ENCODE results near the gene CDC16. TPM values are rescaled to one million over a fixed set of nuclear protein-coding genes. Genes with fewer than 3 reads are reported as not detected.

The CDC16 gene, protein sequence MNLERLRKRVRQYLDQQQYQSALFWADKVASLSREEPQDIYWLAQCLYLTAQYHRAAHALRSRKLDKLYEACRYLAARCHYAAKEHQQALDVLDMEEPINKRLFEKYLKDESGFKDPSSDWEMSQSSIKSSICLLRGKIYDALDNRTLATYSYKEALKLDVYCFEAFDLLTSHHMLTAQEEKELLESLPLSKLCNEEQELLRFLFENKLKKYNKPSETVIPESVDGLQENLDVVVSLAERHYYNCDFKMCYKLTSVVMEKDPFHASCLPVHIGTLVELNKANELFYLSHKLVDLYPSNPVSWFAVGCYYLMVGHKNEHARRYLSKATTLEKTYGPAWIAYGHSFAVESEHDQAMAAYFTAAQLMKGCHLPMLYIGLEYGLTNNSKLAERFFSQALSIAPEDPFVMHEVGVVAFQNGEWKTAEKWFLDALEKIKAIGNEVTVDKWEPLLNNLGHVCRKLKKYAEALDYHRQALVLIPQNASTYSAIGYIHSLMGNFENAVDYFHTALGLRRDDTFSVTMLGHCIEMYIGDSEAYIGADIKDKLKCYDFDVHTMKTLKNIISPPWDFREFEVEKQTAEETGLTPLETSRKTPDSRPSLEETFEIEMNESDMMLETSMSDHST
- total RNA-seq (2014; rRNA removed; shearing (Covaris generic)) (21.7 and 23.1 TPM in 2 replicates), total RNA-seq (2022) (48.7 and 54.8 TPM in 2 replicates), Bru-seq, nascent RNA (percentile 78 among the genes with signal in this experiment), BruChase-seq, experiment 1, labeled RNA remaining after a 6-hour chase (percentile 70 among the genes with signal in this experiment), BruChase-seq, experiment 2, labeled RNA remaining after a 2-hour chase (percentile 76 among the genes with signal in this experiment)
- long read RNA-seq, transcript CDC16-203 (18 exons, 2,203 nt) = major isoform, 6 of 29 reads
- long read RNA-seq, partial matches to known transcripts = 9 of 29 reads
- long read RNA-seq, other reads (novel, unspliced or antisense) = 10 of 29 reads

DNA sequence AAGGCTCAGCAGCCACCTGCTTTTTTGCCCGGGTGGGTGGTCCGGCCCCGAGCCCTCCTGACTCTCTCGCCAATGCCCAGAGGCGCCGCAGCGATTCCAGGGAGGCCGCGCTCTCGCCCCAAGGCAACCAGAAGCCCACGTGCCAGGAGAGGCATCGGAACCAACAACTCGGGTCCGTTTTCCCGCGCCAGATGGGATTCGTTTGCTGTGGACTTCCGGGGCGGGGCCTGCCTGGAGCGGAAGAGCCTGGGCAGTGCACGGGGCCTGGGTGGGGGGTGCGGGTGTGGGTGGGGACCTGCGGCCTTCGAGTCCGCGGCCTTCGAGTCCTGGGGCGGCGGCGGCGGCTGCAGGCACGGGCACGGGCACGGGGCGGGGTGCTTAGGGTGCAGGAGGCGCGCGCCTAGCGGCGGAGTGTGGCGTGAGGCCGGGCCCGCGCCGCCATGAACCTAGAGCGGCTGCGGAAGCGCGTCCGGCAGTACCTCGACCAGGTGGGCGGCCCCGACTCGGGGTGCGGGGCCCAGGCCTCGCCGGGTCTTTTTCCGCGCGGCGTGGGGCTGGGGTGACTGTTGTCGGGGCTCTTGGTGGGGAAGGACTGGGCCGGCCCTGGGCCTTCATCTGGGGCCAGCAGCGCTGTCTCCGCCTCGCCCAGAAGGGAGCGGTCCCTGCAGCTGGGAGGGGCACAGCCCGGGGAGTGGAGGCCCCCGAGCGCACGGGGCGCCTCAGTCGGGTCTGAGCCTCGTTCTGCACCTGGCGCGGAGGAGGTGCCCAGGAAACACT, at the start of gene CDC16:
Gene CDC16 (plus strand): TSS at position 253 of the 777 bp plus-strand sequence. CDS start 188 bp downstream, at position 441.
- BruUV-seq (replicated peaks) = no TSS peak
- DNase-seq (ENCODE audit: low spot score) = peak; percentile 88
- Histone ChIP-seq H3K27ac (ENCODE audit: low read depth, low read length, poor library complexity, severe bottlenecking) (peak within 1 kb of the TSS; percentile 64), H3K36me3 (ENCODE audit: insufficient read depth, low read length) (peaks cover 32% of the 10 kb centered on the region), H3K4me1 (ENCODE audit: insufficient read depth, low read length, poor library complexity, severe bottlenecking) (peaks cover 16% of the 10 kb centered on the region), H3K4me2 (ENCODE audit: low read length) (peak within 1 kb of the TSS; percentile 98), H3K4me3 (ENCODE audit: low read depth, low read length, poor library complexity, severe bottlenecking) (peak within 1 kb of the TSS; percentile 80), H3K9me3 (ENCODE audit: low read length) (no peaks in the 10 kb centered on the region), H4K20me1 (ENCODE audit: insufficient read depth, low read length) (0 out of 2 replicates have a peak, but pooled peaks cover 4% of the 10 kb centered on the region), H3K9me2 (ENCODE audit: insufficient read depth, low read length) (no peaks in the 10 kb centered on the region), H2AFZ (ENCODE audit: low read length) (peak within 1 kb of the TSS; percentile 99), H3K79me2 (ENCODE audit: insufficient read depth, low read depth, low read length) (peaks cover 22% of the 10 kb centered on the region)
- intact Hi-C loops (cut with micrococcal nuclease; ENCODE audit: unreplicated experiment) = loop anchor here (2.0 kb wide), 1 partner anchor 46 kb away; the partner anchor contains the start of gene UPF3A
- TF ChIP-seq EZH2phosphoT487 (IDR thresholded peaks at IDR 0.05; ENCODE audit: borderline replicate concordance, low read depth, low read length) = no peak
- TF ChIP-seq, protein P1, sequence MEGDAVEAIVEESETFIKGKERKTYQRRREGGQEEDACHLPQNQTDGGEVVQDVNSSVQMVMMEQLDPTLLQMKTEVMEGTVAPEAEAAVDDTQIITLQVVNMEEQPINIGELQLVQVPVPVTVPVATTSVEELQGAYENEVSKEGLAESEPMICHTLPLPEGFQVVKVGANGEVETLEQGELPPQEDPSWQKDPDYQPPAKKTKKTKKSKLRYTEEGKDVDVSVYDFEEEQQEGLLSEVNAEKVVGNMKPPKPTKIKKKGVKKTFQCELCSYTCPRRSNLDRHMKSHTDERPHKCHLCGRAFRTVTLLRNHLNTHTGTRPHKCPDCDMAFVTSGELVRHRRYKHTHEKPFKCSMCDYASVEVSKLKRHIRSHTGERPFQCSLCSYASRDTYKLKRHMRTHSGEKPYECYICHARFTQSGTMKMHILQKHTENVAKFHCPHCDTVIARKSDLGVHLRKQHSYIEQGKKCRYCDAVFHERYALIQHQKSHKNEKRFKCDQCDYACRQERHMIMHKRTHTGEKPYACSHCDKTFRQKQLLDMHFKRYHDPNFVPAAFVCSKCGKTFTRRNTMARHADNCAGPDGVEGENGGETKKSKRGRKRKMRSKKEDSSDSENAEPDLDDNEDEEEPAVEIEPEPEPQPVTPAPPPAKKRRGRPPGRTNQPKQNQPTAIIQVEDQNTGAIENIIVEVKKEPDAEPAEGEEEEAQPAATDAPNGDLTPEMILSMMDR (conservative IDR thresholded peaks at IDR 0.05; ENCODE audit: low read length) = no peak
- ChIA-PET CTCF (ENCODE audit: unreplicated experiment) (no interaction called here), POLR2A (interaction anchor here (0.9 kb wide), 1 partner anchor 44 kb away, joined by 3 read pairs; no protein-coding TSS in a partner anchor)

DNA sequence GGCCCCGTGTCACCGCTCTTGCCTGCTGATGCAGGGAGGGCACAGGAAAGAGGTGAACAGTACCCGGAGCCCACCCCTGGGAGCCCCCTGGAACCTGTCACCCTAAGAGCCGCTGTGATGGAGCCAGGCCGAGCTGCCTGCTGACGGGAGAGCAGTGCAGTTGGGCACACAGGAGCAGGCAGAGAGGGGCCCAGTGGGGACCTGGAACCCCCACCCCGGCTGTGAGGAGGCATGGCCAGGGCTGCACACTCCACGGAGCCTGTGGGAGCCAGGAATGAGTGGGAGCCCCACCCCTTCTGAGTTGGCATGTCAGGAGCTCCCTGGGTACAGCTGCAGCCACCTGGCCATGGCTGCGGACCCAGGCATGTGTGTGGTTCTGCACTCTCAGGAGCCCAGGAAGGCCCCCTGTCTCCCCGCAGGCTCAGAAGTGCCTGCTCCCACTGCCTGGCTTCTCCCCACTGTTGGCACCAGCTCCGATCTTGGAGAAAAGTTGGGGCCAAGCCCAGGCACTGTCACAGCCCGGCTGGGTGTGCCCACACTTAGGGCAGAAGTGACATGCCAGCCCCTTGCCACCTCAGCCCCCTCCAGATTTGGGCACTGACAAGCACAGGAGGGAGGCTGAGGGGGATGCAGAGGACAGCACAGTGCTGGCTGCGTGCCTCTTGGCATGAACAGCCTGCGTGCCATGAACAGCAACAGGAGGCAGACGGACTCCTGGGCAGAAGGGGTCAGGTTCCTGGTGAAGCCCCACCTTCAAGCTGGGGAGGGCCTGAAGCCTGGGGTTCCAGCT, 49.3 kb upstream of the CDC16 start:
- POLR2A ChIA-PET = no interaction called here
- Histone ChIP-seq H3K36me3 (ENCODE audit: insufficient read depth, low read length) (no peaks in the 10 kb centered on the region), H2AFZ (ENCODE audit: low read length) (no peak overlapping the region), H4K20me1 (ENCODE audit: insufficient read depth, low read length) (no peaks in the 10 kb centered on the region), H3K4me2 (ENCODE audit: low read length) (no peak overlapping the region), H3K4me3 (ENCODE audit: low read depth, low read length, poor library complexity, severe bottlenecking) (no peak overlapping the region), H3K27ac (ENCODE audit: low read depth, low read length, poor library complexity, severe bottlenecking) (no peak overlapping the region), H3K9me2 (ENCODE audit: insufficient read depth, low read length) (no peaks in the 10 kb centered on the region), H3K4me1 (ENCODE audit: insufficient read depth, low read length, poor library complexity, severe bottlenecking) (no peaks in the 10 kb centered on the region), H3K79me2 (ENCODE audit: insufficient read depth, low read depth, low read length) (no peaks in the 10 kb centered on the region), H3K9me3 (ENCODE audit: low read length) (no peaks in the 10 kb centered on the region)
- intact Hi-C loops (cut with micrococcal nuclease; ENCODE audit: unreplicated experiment) = no loop called here
- TF ChIP-seq, protein P1 (conservative IDR thresholded peaks at IDR 0.05; ENCODE audit: low read length) = no peak
- no peak for TF ChIP-seq EZH2phosphoT487 (IDR thresholded peaks at IDR 0.05; ENCODE audit: borderline replicate concordance, low read depth, low read length)
- DNase-seq (ENCODE audit: low spot score) = no peak
- BruUV-seq (replicated peaks) = no TSS peak
- CTCF ChIA-PET (ENCODE audit: unreplicated experiment) = no interaction called here
